MM.1S (cell line): ENCODE measurements around the gene DCST2.

Experiments
- EZH2 ChIP-seq: fragments of 300-600 bp; sonication (generic); optimal IDR thresholded peaks from 2 replicates; pipeline ENCODE3; 2017; ENCODE audit warnings: low read depth, mild to moderate bottlenecking, antibody characterized with exemption, low read length, mixed read lengths
- EZH2phosphoT487 ChIP-seq: fragments of 300-600 bp; sonication (generic); IDR thresholded peaks from 2 replicates; pipeline ENCODE4 v1.6.1; 2018; ENCODE audit warnings: antibody characterized with exemption, low read length
- TF ChIP-seq, protein P1 (sequence below): fragments of 300-600 bp; sonication (generic); IDR thresholded peaks from 2 replicates; pipeline ENCODE4 v1.5.1; 2016; ENCODE audit warnings: antibody characterized with exemption, low read length, mixed read lengths

DNA sequence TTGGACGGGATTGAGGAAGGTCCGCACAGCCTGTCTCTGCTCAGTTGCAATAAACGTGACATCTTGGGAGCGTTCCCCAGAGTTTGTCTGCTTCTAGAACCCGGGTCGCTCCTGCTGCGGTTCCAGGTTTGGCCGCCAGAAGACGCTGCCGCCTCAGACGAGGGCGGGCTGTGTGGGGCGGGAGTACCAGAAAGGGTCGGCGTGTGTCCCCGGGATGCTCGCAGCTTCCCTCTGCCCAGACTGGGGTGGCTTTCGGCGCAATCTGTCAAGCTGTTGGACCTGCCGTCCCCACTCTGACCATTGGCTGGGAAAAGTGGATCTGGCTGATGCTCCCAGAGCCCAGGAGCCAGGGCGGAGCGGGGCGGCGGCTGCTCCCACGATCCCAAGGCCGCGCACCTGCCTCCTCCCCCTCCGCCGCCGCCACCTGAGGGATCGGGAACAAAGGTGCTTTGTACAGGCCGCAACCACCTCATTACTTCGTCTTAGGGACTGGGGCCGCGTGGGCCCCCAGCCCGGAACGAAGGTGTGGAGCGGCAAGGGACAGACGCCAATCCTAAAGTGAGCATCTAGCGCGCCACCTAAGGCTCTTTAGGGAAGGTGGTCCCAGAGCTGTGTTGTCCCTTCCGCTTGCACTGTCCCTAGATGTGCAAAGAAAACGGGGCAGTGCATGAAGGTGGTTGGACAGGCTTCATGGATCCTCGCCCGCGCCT lies 29.3 kb upstream of the DCST2 start:
- TF ChIP-seq, protein P1, sequence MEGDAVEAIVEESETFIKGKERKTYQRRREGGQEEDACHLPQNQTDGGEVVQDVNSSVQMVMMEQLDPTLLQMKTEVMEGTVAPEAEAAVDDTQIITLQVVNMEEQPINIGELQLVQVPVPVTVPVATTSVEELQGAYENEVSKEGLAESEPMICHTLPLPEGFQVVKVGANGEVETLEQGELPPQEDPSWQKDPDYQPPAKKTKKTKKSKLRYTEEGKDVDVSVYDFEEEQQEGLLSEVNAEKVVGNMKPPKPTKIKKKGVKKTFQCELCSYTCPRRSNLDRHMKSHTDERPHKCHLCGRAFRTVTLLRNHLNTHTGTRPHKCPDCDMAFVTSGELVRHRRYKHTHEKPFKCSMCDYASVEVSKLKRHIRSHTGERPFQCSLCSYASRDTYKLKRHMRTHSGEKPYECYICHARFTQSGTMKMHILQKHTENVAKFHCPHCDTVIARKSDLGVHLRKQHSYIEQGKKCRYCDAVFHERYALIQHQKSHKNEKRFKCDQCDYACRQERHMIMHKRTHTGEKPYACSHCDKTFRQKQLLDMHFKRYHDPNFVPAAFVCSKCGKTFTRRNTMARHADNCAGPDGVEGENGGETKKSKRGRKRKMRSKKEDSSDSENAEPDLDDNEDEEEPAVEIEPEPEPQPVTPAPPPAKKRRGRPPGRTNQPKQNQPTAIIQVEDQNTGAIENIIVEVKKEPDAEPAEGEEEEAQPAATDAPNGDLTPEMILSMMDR, result peak; percentile 97
- TF ChIP-seq EZH2 (no peak), EZH2phosphoT487 (no peak)
